K562 (cell line): ENCODE measurements around the gene SUMF1. TPM values are rescaled to one million over a fixed set of nuclear protein-coding genes. Genes with fewer than 3 reads are reported as not detected.

ENCODE experiments used
- CBX2 ChIP-seq: fragments of 200-600 bp; sonication (generic); IDR thresholded peaks from one replicate; pipeline ENCODE4 v1.6.1; 2012; ENCODE audit warnings: mild to moderate bottlenecking, low read length, inconsistent platforms; ENCODE audit not compliant: insufficient read depth, poor library complexity, severe bottlenecking
- HSF4 ChIP-seq: fragments of 250-450 bp; sonication (Bioruptor Pico); IDR thresholded peaks from 2 replicates; pipeline ENCODE4 v2.1.2; 2022; ENCODE audit warnings: mild to moderate bottlenecking, moderate library complexity, borderline replicate concordance
- KAT7 ChIP-seq: sonication (generic); formaldehyde crosslinking; IDR thresholded peaks from 2 replicates; pipeline ENCODE4 v1.8.0; 2022; ENCODE audit warnings: missing genetic modification reagents, mild to moderate bottlenecking, borderline replicate concordance
- MBD2 ChIP-seq: sonication (generic); IDR thresholded peaks from 2 replicates; pipeline ENCODE4 v1.6.1; 2016; ENCODE audit warnings: low read depth, borderline replicate concordance
- NCOA1 ChIP-seq: fragments of 450-650 bp; IDR thresholded peaks from 2 replicates; pipeline ENCODE4 v1.6.1; 2016; ENCODE audit warnings: low read depth
- PTBP1 ChIP-seq: fragments of 200-400 bp; formaldehyde crosslinking; IDR thresholded peaks from 2 replicates; pipeline ENCODE4 v1.6.1; 2017; ENCODE audit warnings: low read depth, low read length
- PYGO2 ChIP-seq: fragments of 450-650 bp; IDR thresholded peaks from 2 replicates; pipeline ENCODE4 v1.6.1; 2016; ENCODE audit warnings: mild to moderate bottlenecking, missing genetic modification characterization, moderate library complexity, missing compliant biosample characterization
- RAD21 ChIP-seq, 2 experiments: fragments of 250-450 bp in 1 of 2; fragments of 450-650 bp in 1 of 2; sonication (Bioruptor Pico) in 1 of 2; formaldehyde crosslinking in 1 of 2; IDR thresholded peaks in 1 of 2; conservative IDR thresholded peaks in 1 of 2; 2 replicates each; pipeline versions ENCODE4 v1.4.0 to v1.8.0; 2020 to 2022; ENCODE audit warnings: mild to moderate bottlenecking in 2 of 2, moderate library complexity in 1 of 2
- TBL1XR1 ChIP-seq, 2 experiments: IDR thresholded peaks; 2 replicates each; pipeline ENCODE4 v1.6.1; 2012; ENCODE audit warnings: improper control_type of control experiment in 2 of 2, low read length in 2 of 2, mild to moderate bottlenecking in 1 of 2
- ZFP1 ChIP-seq: fragments of 450-650 bp; formaldehyde crosslinking; IDR thresholded peaks from 2 replicates; pipeline ENCODE4 v1.4.0; 2020; ENCODE audit warnings: mild to moderate bottlenecking, mixed read lengths
- ZNF644 ChIP-seq: fragments of 200-800 bp; sonication (Bioruptor generic); IDR thresholded peaks from 2 replicates; pipeline ENCODE4 v1.6.1; 2016; ENCODE audit warnings: low read depth, missing genetic modification characterization, missing compliant biosample characterization
- polyA plus RNA-seq, 8 experiments: library from polyadenylated mRNA; depleted of rRNA in 4 of 8; stranded (reverse) in 5 of 8; unstranded in 3 of 8; fragments of >200 nt; fragmentation: Nextera tagmentation in 2 of 8; fragmentation: Illumina TruSeq in 1 of 8; extraction: Ambion mirVana in 2 of 8; extraction: Trizol in 1 of 8; gene quantifications; 2 replicates each; pipeline versions ENCODE4 v1.2.1 to v1.2.3, GENCODE V29; 2011 to 2014; ENCODE audit warnings: inconsistent platforms in 1 of 8, missing spikeins in 1 of 8
- total RNA-seq, 7 experiments: library from RNA; depleted of rRNA in 6 of 7; stranded (reverse); fragments of >200 nt in 6 of 7; fragmentation: Illumina TruSeq in 2 of 7; extraction: Trizol in 2 of 7; gene quantifications; 2 replicates each; pipeline versions ENCODE4 v1.2.1 to v1.2.3, GENCODE V29; 2011 to 2021; ENCODE audit warnings: low replicate concordance in 1 of 7
- TF ChIP-seq, protein P1 (sequence below): fragments of 250-450 bp; sonication (Bioruptor Pico); IDR thresholded peaks from 2 replicates; pipeline ENCODE4 v1.5.0; 2021; ENCODE audit warnings: mild to moderate bottlenecking, borderline replicate concordance
- TF ChIP-seq, protein P2 (sequence below): fragments of 450-650 bp; IDR thresholded peaks from 2 replicates; pipeline ENCODE4 v1.7.0; 2016; ENCODE audit warnings: borderline replicate concordance
- TF ChIP-seq, protein P3 (sequence below), 2 experiments: fragments of 250-450 bp in 1 of 2; fragments of 450-650 bp in 1 of 2; sonication (Bioruptor Pico) in 1 of 2; IDR thresholded peaks; 2 replicates each; pipeline versions ENCODE4 v1.6.1 to v1.8.0; 2016 to 2021; ENCODE audit warnings: mild to moderate bottlenecking in 2 of 2, moderate library complexity in 2 of 2, missing compliant biosample characterization in 1 of 2, missing genetic modification characterization in 1 of 2

SUMF1 gene
- total and polyA plus RNA-seq, 9 of the 15 experiments (the other 6 are each of a cell fraction or from before 2014, with no cell fraction given) = 1.3 to 7.4 (median 4.2) TPM

DNA sequence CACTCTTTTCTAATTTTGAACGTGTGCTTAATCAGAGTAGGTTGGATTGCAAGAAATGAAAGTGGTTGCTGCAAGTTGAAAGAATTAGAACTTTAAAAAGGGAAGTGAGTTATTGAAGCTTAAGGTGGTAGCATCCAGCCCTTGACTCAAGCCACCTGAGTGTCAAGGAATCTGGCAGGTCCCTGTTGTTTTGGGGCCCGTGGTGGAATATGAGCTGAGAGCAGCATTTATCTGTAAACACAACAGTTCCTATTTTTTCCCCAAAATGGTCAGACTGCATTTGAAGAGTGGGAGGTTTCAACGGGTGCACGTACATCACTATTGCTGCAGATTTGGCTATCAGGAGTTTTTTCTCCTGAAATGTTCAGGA is 27.8 kb upstream of the SUMF1 start (continued):
- TF ChIP-seq, protein P1, sequence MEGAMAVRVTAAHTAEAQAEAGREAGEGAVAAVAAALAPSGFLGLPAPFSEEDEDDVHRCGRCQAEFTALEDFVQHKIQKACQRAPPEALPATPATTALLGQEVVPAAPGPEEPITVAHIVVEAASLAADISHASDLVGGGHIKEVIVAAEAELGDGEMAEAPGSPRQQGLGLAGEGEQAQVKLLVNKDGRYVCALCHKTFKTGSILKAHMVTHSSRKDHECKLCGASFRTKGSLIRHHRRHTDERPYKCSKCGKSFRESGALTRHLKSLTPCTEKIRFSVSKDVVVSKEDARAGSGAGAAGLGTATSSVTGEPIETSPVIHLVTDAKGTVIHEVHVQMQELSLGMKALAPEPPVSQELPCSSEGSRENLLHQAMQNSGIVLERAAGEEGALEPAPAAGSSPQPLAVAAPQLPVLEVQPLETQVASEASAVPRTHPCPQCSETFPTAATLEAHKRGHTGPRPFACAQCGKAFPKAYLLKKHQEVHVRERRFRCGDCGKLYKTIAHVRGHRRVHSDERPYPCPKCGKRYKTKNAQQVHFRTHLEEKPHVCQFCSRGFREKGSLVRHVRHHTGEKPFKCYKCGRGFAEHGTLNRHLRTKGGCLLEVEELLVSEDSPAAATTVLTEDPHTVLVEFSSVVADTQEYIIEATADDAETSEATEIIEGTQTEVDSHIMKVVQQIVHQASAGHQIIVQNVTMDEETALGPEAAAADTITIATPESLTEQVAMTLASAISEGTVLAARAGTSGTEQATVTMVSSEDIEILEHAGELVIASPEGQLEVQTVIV (CRISPR knock-in tag) = 0 out of 2 replicates have a peak, but pooled peaks have one; percentile 50
- TF ChIP-seq, protein P2, sequence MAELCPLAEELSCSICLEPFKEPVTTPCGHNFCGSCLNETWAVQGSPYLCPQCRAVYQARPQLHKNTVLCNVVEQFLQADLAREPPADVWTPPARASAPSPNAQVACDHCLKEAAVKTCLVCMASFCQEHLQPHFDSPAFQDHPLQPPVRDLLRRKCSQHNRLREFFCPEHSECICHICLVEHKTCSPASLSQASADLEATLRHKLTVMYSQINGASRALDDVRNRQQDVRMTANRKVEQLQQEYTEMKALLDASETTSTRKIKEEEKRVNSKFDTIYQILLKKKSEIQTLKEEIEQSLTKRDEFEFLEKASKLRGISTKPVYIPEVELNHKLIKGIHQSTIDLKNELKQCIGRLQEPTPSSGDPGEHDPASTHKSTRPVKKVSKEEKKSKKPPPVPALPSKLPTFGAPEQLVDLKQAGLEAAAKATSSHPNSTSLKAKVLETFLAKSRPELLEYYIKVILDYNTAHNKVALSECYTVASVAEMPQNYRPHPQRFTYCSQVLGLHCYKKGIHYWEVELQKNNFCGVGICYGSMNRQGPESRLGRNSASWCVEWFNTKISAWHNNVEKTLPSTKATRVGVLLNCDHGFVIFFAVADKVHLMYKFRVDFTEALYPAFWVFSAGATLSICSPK = no peak
- TF ChIP-seq MBD2 (0 out of 2 replicates have a peak, but pooled peaks have one; percentile 24), ZNF644 (tag) (0 out of 2 replicates have a peak, but pooled peaks have one; percentile 20), NCOA1 (0 out of 2 replicates have a peak, but pooled peaks have one; percentile 13), KAT7 (CRISPR knock-in tag) (no peak), PTBP1 (no peak), PYGO2 (tag) (no peak), TBL1XR1 (IDR thresholded peaks at IDR 0.05; ENCODE audit: low read length in 2 of 2) (0 out of 4 replicates have a peak, but pooled peaks of 1 of the 2 experiments have one; percentile 21), ZFP1 (no peak), HSF4 (no peak), RAD21 (CRISPR knock-in tag; conservative IDR thresholded peaks at IDR 0.05 in 1 of 2, IDR thresholded peaks at IDR 0.05 in 1 of 2) (no peak), CBX2 (no peak)
- TF ChIP-seq, protein P3, sequence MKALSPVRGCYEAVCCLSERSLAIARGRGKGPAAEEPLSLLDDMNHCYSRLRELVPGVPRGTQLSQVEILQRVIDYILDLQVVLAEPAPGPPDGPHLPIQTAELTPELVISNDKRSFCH (CRISPR knock-in tag; IDR thresholded peaks at IDR 0.05) = no peak
- TF ChIP-seq, protein P3 (tag; IDR thresholded peaks at IDR 0.05) = no peak
